Keratinocyte (primary cell): Measurements from ENCODE around the gene RYR1.

Experiments used
- CTCF ChIP-seq, 3 experiments: IDR thresholded peaks in 1 of 3; conservative IDR thresholded peaks in 1 of 3; optimal IDR thresholded peaks in 1 of 3; 2 replicates in 2 of 3; 3 replicates in 1 of 3; pipeline versions ENCODE3 to v1.5.1; 2011; ENCODE audit warnings: low read length in 3 of 3, mild to moderate bottlenecking in 3 of 3, moderate library complexity in 2 of 3, control low read depth in 1 of 3, inconsistent platforms in 1 of 3; ENCODE audit not compliant: insufficient read depth in 2 of 3; ENCODE audit errors: extremely low read depth in 1 of 3
- EZH2 ChIP-seq: IDR thresholded peaks from one replicate; pipeline ENCODE4 v1.6.1; 2012; ENCODE audit warnings: inconsistent platforms, mild to moderate bottlenecking, low read length, moderate library complexity

GRCh38 chr19:38557205-38557799 lies 123.8 kb downstream of the RYR1 start:
- TF ChIP-seq CTCF (optimal IDR thresholded peaks at IDR 0.05 in 1 of 3, IDR thresholded peaks at IDR 0.05 in 1 of 3, conservative IDR thresholded peaks at IDR 0.05 in 1 of 3; ENCODE audit: extremely low read depth in 1 of 3, insufficient read depth in 2 of 3, low read length in 3 of 3): no peak
- TF ChIP-seq EZH2: no peak
